SKM-1 (cell line): ENCODE data around the gene MYBPHL.
A peak's percentile ranks its signal among the peaks of the same experiment; 100 is the strongest.

Experiments
- DNase-seq: peaks from one replicate; lab custom pipeline; 2025; ENCODE audit not compliant: unreplicated experiment; lab: John Stamatoyannopoulos, UW

MYBPHL gene

GRCh38 chr1:109253803-109254620 lies 52.8 kb downstream of the MYBPHL start:
- no peak for DNase-seq

- no peak for DNase-seq
These were observed 53.7 kb downstream of the MYBPHL start for GRCh38 chr1:109252893-109253802.

- DNase-seq: no peak
These were observed 54.5 kb downstream of the MYBPHL start for GRCh38 chr1:109252167-109252892.

- no peak for DNase-seq
These were observed 55.3 kb downstream of the MYBPHL start for GRCh38 chr1:109251277-109252166.

GRCh38 chr1:109250454-109251276 lies 56.1 kb downstream of the MYBPHL start:
- DNase-seq: no peak

GRCh38 chr1:109249654-109250401 lies 57.0 kb downstream of the MYBPHL start:
- DNase-seq: no peak

GRCh38 chr1:109248797-109249629 lies 57.8 kb downstream of the MYBPHL start, which contains the start of gene CELSR2:
TSS of gene CELSR2 (plus strand) at chr1:109249539. CDS start at chr1:109250080, 541 bp downstream.
- DNase-seq: peak; percentile 52

- DNase-seq: no peak
These were observed 58.4 kb downstream of the MYBPHL start for GRCh38 chr1:109248444-109248796.

GRCh38 chr1:109247401-109248365 lies 59.1 kb downstream of the MYBPHL start:
- no peak for DNase-seq

GRCh38 chr1:109246141-109246551 lies 60.7 kb downstream of the MYBPHL start:
- no peak for DNase-seq

GRCh38 chr1:109243860-109244552 lies 62.8 kb downstream of the MYBPHL start:
- DNase-seq: no peak

- DNase-seq: no peak
These were observed 63.6 kb downstream of the MYBPHL start for GRCh38 chr1:109243221-109243620.

- no peak for DNase-seq
These were observed 64.4 kb downstream of the MYBPHL start for GRCh38 chr1:109242387-109242786.
